Hepatocyte (in vitro differentiated cells): ENCODE results near the gene KCNH3.

Experiments
- CTCF ChIP-seq: fragments of 200-600 bp; sonication (generic); IDR thresholded peaks from 2 replicates; pipeline ENCODE4 v1.5.1; 2016; ENCODE audit warnings: antibody characterized with exemption, mild to moderate bottlenecking; ENCODE audit not compliant: poor library complexity
- EZH2 ChIP-seq: fragments of 200-600 bp; sonication (generic); IDR thresholded peaks from 2 replicates; pipeline ENCODE4 v1.6.1; 2016; ENCODE audit warnings: antibody characterized with exemption, mild to moderate bottlenecking, borderline replicate concordance

GRCh38 chr12:49537231-49537751 lies 1.5 kb upstream of the KCNH3 start:
- TF ChIP-seq CTCF (no peak), EZH2 (no peak)
